Right lobe of liver (tissue), 4 donors: Measurements from ENCODE around the gene TMTC4.

Experiments used
- POLR2A ChIP-seq: fragments of 450-650 bp; IDR thresholded peaks from one replicate; pipeline ENCODE4 v1.6.1; 2017; ENCODE audit warnings: antibody characterized with exemption, mild to moderate bottlenecking
- TF ChIP-seq, protein P1 (sequence below), 4 donors: fragments of 200-600 bp in 3 of 4; fragments of 450-650 bp in 1 of 4; IDR thresholded peaks; one replicate each; pipeline versions ENCODE4 v1.5.1 to v1.8.0; 2016 to 2022; ENCODE audit warnings: antibody characterized with exemption in 4 of 4, mild to moderate bottlenecking in 2 of 4
- donor health status: DM: no; HTN: no; CAD: no.
- donor health status: DM: no; HTN: no; CAD: no.
- donor health status: DM: no; HTN: yes; CAD: no.

DNA sequence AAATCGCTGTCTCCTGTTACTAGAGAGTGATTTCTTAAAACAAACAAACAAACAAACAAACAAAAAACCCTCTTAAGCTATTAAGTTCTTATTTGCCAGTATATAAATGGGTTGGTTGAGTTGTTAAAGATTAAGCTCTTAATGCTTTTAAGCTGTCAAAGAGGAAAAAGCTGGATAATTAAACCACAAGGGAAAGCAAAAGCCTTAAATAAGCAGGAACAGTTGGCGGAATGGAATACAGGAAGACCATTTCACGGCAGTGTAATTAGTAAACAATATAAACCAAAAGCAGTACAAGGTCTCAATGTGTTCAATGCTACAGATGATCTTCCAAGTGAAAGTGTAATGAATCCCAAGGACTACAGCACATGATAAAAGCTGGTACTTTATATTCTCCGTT lies 53.8 kb downstream of the TMTC4 start:
- TF ChIP-seq, protein P1, sequence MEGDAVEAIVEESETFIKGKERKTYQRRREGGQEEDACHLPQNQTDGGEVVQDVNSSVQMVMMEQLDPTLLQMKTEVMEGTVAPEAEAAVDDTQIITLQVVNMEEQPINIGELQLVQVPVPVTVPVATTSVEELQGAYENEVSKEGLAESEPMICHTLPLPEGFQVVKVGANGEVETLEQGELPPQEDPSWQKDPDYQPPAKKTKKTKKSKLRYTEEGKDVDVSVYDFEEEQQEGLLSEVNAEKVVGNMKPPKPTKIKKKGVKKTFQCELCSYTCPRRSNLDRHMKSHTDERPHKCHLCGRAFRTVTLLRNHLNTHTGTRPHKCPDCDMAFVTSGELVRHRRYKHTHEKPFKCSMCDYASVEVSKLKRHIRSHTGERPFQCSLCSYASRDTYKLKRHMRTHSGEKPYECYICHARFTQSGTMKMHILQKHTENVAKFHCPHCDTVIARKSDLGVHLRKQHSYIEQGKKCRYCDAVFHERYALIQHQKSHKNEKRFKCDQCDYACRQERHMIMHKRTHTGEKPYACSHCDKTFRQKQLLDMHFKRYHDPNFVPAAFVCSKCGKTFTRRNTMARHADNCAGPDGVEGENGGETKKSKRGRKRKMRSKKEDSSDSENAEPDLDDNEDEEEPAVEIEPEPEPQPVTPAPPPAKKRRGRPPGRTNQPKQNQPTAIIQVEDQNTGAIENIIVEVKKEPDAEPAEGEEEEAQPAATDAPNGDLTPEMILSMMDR (IDR thresholded peaks at IDR 0.05) = no peak
- no peak for TF ChIP-seq POLR2A
